ENCODE results near the gene FNDC8.
"Not testable (repeated sequence)": the region's sequence is repeated elsewhere in the genome, so short reads cannot be mapped to it uniquely, and the experiment has no call there.

Gene FNDC8

DNA sequence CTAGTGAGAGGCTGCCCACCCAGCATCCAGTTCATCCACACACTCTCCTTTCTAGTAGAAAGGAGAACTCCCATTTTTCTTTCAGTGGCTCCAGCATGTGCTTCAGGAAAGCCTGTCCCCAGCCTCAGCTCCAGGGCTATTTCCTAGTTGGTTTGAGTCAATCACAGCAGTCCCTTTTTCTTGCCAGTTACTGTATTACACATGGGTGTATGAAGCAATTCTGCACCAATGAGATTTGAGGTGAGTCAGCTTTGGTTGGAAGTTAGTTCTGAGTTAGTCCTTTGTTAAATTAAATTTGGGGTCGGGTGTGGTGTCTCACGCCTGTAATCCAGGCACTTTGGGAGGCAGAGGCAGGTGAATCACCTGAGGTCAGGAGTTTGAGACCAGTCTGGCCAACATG, 26.5 kb upstream of the FNDC8 start:
- no peak for DNase-seq (ENCODE audit: low read depth in 3 of 3)

DNA sequence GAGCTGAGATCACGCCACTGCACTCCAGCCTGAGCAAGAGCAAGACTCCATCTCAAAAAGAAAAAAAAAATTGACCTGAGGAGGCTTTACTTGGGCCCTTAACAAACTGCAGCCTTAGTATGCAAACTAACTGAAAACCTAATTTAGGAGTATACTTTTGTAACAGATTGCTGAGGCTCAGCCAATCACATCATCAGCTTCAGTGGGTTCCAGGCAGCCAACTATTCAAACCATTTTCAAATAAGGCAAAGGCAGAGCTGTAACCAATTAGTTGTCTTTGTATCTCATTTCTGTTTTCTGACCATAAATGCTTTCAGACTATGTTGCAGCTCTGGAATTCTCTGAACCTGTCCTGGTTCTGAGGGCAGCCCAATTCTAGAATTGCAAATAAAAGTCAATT, 25.7 kb upstream of the FNDC8 start:
- no peak for DNase-seq (ENCODE audit: low read depth in 3 of 3)

DNA sequence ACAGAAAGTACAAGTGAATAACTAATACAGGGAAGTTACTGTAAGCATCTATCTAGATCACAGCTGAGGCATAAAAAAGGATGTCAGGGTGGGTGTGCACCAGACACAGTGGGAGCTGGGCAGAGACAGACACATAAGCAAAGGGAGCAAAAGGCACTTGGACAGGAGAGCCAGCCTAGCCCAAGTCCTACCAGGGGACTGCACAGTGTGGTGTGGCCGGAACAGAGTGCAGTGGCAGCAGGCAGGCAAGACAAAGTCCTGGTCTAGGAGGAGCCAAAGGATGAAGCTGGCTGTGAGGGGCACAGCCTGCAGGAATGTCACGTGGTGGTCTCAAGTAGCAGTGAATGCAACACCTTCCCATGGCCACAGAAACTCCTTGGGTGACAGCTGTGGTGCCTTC, 23.6 kb upstream of the FNDC8 start:
- no peak for DNase-seq (ENCODE audit: low read depth in 3 of 3)

DNA sequence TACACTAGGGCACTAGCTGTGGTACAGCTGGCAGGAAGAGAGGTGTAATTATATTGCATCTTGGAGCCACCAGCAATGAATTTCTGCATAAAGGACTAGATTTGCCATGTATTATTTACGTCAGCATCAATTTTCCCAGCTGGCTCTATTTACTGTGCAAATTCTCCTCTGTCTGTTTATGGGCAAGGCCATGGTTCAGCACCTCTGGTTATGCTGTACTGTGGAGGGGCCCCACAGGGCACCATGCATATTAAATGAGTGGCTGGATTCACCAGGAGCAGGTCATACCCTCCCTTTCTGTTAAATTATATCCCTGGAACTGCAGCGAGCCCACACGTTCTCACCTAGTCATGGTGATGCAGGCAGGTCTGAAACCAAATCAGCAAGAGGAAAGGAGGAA, 21.5 kb upstream of the FNDC8 start:
- no peak for DNase-seq (ENCODE audit: low read depth in 3 of 3)

DNA sequence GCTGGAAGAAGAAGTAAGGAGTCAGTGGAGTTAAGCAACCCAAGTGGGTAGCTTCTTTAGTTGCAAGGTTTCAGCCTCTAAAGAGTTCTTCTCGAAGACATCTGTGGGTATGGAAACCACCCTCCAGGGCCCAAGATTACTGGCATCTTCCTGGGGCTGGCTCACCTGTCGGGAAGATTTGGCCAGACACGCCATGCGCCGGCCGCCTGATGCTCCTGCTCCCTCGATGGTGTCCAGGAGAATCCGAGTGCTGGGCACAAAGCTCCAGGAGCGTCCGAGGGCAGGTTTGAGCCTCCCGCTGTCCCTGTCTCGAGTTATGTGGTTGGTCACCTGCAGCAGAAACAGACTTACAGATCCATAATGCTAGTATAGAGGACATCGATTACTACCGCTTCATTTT, 20.4 kb upstream of the FNDC8 start:
- no peak for DNase-seq (ENCODE audit: low read depth in 3 of 3)

DNA sequence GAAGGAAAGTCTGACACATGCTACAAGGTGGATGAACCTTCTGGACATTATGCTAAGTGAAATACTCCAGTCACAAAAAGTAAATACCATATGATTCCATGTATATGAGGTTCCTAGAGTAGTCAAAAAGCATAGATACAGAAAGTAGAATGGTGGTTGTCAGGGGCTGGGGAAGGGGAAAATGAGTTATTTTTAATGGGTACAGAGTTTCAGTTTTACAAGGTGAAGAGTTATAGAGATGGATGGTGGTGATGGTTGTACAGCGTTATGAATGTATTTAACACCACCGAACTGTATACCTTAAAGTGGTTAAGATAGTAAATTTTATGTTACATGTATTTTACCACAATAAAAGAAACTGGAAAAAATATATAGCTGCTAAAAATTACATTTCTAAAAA, 19.7 kb upstream of the FNDC8 start:
- DNase-seq (ENCODE audit: low read depth in 3 of 3): no peak

DNA sequence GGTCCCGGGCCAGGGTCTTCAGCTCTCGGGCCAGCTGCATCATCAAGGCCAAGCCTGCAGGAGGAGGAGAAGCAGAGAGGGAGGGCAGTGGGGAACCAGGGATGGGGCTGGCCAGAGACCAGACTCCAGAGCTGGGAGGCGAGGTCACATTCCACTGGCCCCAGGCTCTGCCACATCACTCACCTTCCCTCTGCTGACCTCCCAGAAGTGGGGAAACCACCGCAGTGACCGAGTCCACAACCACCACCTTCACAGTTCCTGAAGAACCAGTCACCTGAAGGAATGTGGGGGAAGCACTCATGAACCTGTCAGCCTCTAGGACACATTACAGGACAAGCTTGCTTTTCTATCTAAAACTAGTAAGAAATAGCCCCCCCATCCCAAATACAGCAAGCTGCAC, 18.1 kb upstream of the FNDC8 start:
- DNase-seq (ENCODE audit: low read depth in 3 of 3): no peak

DNA sequence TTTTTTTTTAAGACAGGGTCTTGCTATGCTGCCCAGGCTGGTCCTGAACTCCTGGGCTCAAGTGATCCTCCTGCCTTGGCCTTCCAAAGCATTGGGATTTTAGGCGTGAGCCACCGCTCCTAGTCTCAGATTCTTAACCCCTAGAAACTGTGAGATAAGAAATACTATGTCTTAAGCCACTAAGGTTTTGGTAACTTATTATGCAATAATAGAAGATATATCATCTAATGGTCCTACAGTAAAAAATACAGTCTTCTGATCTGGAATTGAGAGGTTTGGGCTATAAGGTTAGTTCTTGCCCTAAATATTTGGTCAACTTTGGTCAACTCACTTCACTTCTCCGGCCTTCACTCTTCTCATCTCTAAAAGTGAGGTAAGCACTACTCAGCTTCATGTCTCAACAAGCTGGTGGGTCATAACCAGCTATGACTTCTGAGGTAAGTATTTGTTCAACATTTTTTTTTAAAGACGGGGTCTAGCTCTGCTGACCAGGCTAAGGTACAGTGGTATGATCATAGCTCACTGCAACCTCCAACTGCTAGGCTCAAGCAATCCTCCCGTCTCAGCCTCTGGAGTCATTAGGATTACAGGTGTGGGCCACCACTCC, 16.5 kb upstream of the FNDC8 start:
- no peak for DNase-seq (ENCODE audit: low read depth in 3 of 3)

DNA sequence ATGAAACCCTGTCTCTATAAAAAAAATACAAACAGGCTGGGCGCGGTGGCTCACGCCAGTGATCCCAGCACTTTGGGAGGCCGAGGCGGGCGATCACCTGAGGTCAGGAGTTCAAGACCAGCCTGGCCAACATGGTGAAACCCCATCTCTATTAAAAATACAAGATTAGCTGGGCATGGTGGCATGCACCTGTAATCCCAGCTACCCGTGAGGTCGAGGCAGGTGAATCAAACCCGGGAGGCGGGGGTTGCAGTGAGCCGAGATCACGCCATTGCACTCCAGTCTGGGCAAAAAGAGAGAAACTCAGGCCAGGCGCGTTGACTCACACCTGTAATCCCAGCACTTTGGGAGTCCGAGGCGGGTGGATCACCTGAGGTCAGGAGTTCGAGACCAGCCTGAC, 10.6 kb upstream of the FNDC8 start:
- DNase-seq (ENCODE audit: low read depth in 3 of 3): not testable (repeated sequence)

DNA sequence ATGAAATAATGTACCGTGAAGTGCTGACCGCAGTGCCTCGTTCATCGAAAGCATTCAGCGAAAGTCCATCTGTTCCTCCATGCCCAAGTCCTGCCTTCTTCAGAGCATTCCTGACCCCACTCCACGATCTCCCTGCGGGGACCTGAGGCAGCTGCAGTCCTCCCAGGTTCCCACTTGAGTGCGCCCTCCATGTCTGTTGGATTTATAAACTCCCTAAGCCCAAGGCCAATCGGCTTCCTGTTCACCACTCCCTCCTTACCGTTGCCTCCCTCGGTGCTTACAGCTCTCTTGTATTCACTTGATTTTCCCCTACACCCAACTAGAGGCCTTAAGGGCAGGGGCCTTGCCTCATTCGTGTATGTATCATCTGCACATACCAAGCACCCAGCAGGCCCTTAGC, 4.6 kb upstream of the FNDC8 start:
- DNase-seq (ENCODE audit: low read depth in 3 of 3): no peak

DNA sequence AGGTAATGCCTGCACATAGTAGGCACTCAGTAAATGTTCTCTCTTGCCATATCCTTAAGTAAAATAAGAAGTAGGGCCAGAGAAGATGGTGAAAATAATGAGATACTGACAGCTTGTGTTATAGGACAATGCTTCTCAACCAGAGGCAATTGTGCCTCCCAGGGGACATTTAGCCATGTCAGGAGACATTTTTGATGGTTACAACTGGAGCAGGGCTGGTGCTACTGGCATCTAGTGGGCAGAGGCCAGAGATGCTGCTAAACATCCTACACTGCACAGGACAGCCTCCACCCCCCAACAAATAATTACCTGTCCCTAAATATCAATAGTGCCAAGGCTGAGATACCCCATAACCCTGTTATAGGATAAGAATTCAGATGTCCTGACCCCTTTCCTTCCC, 3.4 kb upstream of the FNDC8 start:
- DNase-seq (ENCODE audit: low read depth in 3 of 3): no peak

DNA sequence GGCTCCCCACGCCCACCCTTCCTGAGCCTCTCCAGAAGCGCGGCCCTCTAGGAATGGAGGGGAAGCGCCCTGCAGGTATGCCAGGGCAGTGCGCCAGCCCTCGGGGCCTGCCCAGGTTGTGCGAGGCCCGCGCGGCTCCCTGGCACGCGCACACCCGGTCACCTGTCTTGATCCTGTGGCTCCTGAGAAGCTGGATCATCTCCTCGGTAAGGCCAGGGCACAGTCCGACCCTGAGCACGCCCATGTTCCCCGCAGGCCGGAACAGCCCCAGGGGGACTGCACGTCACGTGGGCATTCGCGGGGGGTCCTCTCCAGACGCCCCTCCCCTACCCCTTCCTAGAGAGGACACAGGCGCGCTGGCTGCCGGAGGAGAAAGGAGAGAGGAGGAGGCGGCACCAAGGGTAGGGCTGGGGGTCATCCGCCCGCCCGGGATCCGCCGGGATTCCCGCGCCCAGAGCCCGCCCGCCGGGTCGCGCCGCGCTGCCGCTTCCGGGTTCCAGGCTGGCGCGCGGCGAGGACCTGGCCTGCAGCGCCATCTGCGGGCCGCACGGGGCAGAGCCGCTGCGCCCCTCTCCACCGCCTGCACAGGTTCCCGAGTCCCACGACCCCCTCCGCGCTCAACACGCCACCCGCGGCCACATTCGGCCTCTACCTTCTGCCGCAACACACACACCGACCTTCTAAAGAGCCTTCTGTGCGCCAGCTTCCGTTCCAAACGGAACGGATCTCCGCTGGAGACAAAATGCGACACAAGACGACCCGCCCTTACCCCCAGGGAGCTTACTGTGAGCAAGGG, 1.8 kb upstream of the FNDC8 start, which contains the start of gene RAD51D:
Gene RAD51D, minus strand, starts transcription at position 491 of the 796 bp plus-strand sequence. Its CDS starts 247 bp downstream, at position 244.
- DNase-seq (ENCODE audit: low read depth in 3 of 3): peak; percentile 61 to 70 (median 62)

DNA sequence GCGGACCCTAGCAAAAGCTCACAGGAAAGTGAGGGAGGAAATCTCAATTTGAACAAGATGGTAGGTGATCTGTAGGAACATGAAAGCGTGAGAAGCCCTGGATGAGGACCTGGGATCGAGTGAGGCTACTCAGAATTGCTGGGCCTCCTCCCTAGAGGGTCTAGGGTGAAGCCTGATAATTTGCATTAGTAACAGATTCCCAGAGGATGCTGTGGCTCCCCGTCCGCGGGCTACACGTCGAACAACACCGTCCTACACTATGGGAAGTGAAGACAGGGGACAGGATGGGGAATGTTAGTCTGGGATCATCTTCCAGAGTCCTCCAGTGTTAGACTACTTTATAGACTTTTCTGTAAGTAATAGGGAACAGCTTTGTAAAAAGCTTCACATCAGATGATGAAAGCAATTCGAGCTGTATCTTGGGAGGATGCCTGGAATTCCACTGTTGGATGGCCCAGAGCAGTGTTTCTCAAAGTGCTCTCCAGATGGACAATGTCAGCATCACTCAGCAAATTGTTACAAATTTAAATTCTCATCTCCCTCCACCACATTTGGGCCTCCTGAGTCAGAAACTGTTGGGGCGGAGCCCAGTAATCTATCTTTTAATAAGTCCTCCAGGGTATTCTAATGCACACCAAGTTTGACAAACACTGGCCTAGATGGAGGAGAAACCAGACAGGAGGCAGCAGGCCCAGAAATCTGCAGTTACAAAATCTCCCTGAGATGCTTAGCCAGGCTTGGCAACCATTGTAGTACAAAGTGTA, 6.5 kb downstream of the FNDC8 start:
- no peak for DNase-seq (ENCODE audit: low read depth in 3 of 3)

DNA sequence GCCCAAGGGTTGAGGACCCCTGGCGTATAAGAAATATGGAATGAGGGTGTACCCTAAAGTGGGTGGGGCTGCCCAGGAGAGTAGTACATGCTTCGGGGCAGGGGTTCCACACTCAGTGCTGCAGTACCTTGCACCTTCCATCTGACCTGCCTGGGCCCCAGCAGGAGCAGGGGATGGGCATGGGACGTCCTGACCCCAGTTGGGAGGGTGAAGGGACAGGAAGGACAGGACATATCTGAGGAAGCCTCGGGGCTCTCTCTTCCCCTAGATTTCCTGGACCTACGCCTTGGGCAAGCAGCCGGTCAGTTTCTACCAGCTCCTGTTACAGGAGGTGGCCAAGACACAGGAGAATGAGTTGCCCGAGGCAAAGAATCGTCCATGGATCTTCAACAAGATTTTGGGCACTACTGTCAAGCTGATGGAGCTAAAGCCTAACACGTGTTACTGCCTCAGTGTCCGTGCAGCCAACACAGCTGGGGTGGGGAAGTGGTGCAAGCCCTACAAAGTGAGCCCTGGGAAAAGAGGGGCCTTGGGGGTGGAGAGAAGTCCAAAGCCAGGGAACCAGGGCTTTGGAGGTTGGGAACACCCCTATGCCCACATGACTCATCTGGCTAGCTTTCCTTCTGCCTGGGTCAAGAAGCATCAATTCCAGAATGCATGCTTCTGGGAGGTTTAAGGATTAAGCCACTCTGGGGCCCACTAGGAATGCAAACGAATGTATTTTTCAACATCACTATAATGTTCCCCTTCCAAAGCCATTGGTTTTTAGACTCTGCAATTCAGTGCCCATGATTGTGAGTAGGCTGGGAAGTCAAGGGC, 7.9 kb downstream of the FNDC8 start:
- no peak for DNase-seq (ENCODE audit: low read depth in 3 of 3)

DNA sequence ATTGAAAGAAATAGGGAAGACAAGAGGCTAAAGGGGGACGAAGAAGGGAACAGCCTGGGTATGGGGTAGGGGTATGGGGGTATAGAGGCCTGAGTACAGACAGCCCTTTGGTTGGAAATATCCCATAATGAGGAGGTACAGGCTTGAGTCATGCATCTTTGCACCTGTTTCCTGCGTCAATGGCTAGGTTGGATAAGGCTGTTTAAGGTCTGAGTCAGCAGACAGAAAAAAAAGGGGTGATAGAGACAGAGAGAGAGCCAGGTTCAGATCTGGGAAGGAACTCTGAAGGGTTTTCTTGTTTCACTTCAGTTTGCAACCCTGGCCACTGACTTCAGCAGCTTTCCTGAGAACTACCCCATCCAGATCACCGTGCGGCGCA, 8.5 kb downstream of the FNDC8 start:
- no peak for DNase-seq (ENCODE audit: low read depth in 3 of 3)

DNA sequence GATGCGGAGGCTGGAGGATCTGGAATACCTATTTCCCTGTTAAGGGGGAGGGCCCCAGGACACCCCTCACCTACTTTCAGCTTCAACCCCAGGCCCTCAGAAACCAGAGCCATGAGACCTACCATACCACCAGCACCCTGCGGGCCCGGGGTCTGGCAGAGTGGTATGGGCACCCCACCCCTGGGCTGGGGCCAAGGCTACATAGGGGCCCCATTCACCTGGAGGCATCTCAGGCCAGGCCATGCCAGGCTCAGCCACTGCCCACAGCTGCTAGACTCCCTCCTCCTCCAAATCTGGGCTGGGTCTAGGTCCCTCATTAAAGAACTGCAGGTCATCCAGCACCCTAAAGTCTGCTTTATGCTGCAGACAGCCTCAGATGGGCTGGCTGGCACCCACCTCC, 9.0 kb downstream of the FNDC8 start:
- no peak for DNase-seq (ENCODE audit: low read depth in 3 of 3)

DNA sequence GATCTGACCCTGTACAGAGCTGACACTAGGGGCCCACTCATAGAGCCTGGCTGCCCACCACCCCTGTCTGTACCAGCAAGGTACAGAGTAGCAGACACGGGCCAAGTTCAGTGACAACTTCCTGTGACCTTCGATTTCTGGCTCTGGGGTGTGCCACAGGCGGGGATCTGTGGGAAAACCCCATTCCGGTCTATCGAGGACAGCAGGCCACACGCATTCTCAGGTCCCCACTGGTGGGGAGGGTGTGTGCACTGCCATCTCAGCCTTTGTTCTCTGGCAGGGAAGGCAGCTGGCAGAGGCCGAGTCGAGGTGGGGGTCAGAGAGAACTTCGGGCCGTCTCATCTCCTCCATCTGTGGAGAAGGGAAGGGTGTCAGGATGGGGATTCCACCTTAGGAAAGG, 10.7 kb downstream of the FNDC8 start:
- no peak for DNase-seq (ENCODE audit: low read depth in 3 of 3)

DNA sequence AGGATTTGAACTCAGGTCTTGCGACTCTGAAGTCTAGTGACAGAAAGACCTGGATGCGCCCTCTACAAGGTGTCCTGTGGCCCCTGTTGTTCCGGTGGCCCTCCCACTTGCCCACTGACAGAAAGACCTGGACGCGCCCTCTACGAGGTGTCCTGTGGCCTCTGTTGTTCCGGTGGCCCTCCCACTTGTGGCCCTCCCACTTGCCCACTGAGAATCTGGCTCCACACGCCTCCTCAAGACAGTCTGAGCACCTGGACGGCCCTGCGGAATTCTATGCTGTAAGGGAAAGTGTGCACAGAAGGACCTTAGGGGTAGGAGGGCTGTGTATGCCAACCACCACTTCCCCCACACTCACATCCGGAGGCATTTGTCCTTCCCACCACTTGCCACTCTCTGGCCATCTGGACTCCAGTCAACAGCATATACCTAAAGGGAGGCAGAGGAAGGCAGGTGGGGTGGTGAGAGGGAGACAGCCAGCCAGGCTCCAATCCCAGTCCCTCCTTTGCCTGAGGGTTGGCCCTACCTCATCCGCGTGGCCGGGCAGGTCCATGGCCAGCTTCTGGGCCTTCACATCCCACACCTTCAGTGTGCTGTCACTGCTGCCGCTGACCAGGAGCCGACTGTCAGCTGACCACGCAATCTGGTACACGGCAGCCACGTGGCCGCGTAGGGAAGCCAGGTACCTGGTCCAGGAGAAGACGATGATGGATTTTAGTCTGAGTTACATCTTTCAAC, 11.6 kb downstream of the FNDC8 start:
- no peak for DNase-seq (ENCODE audit: low read depth in 3 of 3)

DNA sequence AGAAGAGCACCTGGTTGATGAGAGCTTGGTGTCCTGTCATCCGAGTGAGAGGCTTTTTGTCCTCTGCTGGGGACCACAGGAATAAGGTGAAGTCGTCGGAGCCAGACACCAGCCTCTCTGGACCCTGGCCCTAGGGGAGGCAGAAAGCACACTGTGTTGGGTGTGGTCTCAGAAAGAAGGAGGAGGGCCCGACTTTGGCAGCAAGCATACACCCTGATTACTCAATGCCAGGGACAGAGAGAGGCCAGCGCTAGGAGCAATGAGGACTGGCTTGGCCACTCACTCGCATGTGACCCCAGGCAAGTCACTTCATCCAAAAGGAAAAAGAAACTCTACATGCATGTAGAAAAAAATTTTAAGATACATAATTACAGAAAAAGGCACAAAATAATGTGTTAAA, 13.9 kb downstream of the FNDC8 start:
- DNase-seq (ENCODE audit: low read depth in 3 of 3): no peak

DNA sequence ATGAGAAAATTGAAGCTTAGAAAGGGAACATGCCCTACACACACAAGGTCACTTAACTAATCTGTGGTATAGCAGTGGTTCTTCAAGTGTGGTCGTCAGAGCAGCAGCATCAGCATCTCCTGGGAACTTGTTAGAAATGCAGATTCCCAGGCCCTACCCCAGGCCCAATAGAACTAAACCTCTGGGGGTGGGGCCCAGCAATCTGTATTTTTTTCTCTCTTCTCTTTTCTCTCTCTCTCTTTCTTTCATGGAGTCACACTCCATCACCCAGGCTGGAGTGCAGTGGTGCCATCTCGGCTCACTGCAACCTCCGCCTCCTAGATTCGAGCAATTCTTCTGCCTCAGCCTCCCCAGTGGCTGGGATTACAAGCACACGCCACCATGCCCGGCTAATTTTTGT, 16.8 kb downstream of the FNDC8 start:
- no peak for DNase-seq (ENCODE audit: low read depth in 3 of 3)
